Tibial nerve (tissue), 4 donors: ENCODE results near the gene RBL2. TPM values are rescaled to one million over a fixed set of nuclear protein-coding genes. Genes with fewer than 3 reads are reported as not detected.

Experiments
- DNase-seq, 2 donors: peaks; one replicate each; pipeline ENCODE4 v3.0.0-alpha.2; 2019; ENCODE audit warnings: low spot score in 2 of 2
- H3K27ac ChIP-seq, 4 donors: fragments of 200-600 bp; sonication (generic) in 3 of 4; one replicate each; pipeline ENCODE4 v1.5.1; 2017 to 2019; ENCODE audit warnings: mild to moderate bottlenecking in 1 of 4
- H3K27me3 ChIP-seq, 2 donors: fragments of 200-600 bp; sonication (generic) in 1 of 2; one replicate each; pipeline versions ENCODE4 v1.5.1 to v1.6.0; 2017 to 2019
- H3K36me3 ChIP-seq, 3 donors: fragments of 200-600 bp; sonication (generic); one replicate each; pipeline ENCODE4 v1.5.1; 2018 to 2019
- H3K4me1 ChIP-seq, 4 donors: fragments of 200-600 bp; sonication (generic) in 3 of 4; one replicate each; pipeline ENCODE4 v1.5.1; 2017 to 2019
- H3K4me3 ChIP-seq, 4 donors: fragments of 200-600 bp; sonication (generic) in 3 of 4; one replicate each; pipeline ENCODE4 v1.5.1; 2017 to 2019; ENCODE audit warnings: mild to moderate bottlenecking in 1 of 4, moderate library complexity in 1 of 4
- H3K9me3 ChIP-seq, 4 donors: fragments of 200-600 bp; sonication (generic) in 3 of 4; one replicate each; pipeline ENCODE4 v1.5.1; 2017 to 2019
- CTCF ChIP-seq, 5 experiments: fragments of 200-600 bp in 3 of 5; fragments of 450-650 bp in 2 of 5; sonication (generic) in 3 of 5; IDR thresholded peaks; one replicate each; pipeline ENCODE4 v1.5.1; 2016 to 2019; ENCODE audit warnings: antibody characterized with exemption in 5 of 5, mild to moderate bottlenecking in 3 of 5, moderate library complexity in 2 of 5
- EP300 ChIP-seq, 2 donors: sonication (generic); formaldehyde crosslinking; IDR thresholded peaks; one replicate each; pipeline ENCODE4 v1.6.1; 2017; ENCODE audit warnings: antibody characterized with exemption in 2 of 2, mild to moderate bottlenecking in 1 of 2
- POLR2A ChIP-seq, 2 donors: fragments of 450-650 bp; IDR thresholded peaks; one replicate each; pipeline ENCODE4 v1.6.1; 2017; ENCODE audit warnings: antibody characterized with exemption in 2 of 2, mild to moderate bottlenecking in 2 of 2, moderate library complexity in 2 of 2
- WGBS, 2 donors: methylation state at CpG; one replicate each; pipeline ENCODE4 v1.1.5; 2018; 5-methylcytosine and 5-hydroxymethylcytosine counted together
- total RNA-seq, 4 donors: library from RNA; depleted of rRNA; stranded (reverse); fragments of >200 nt; gene quantifications; one replicate each; pipeline ENCODE4 v1.1.0, GENCODE V29; 2016

Gene RBL2
- total RNA-seq, 4 donors from 2014 or later: 98.1 to 139 (median 127) TPM

GRCh38 chr16:53476867-53477266 lies 42.6 kb downstream of the RBL2 start:
- no peak overlapping the region for H3K27ac ChIP-seq
- no peaks in the 10 kb centered on the region for H3K27me3 ChIP-seq
- 86 to 92% methylated on average over 2 of the region's 2 CpGs for WGBS, 2 donors
- H3K4me3 ChIP-seq: no peak overlapping the region
- H3K9me3 ChIP-seq: peaks cover 0 to 5% (median 0%) of the 10 kb centered on the region in 4 donors
- TF ChIP-seq EP300 (IDR thresholded peaks at IDR 0.05) (no peak), CTCF (IDR thresholded peaks at IDR 0.05) (no peak), POLR2A (IDR thresholded peaks at IDR 0.05) (no peak)
- peaks cover 6 to 98% (median 7%) of the 10 kb centered on the region in 3 donors for H3K36me3 ChIP-seq
- no peak for DNase-seq
- H3K4me1 ChIP-seq: no peaks in the 10 kb centered on the region

DNA sequence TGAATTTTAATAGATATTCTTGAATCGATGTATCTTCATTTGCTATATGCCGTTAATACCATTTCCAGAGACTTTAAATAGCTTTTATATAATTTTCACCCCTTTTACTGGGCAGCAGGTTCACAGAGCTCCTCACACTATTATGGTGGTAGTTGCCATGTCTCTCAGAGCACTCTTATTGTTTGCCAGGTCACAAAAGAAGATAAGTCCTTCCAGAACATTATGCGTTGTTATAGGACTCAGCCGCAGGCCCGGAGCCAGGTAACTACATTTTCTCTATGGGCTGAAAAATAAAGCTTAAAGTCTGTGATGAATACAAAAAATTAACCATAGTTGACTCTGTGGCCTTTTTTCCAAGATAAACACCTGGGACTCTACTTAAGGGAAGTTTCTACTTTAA lies 44.7 kb downstream of the RBL2 start:
- Histone ChIP-seq H3K27me3 (no peaks in the 10 kb centered on the region), H3K36me3 (peaks cover 7 to 98% (median 11%) of the 10 kb centered on the region in 3 donors), H3K4me3 (no peak overlapping the region), H3K4me1 (no peaks in the 10 kb centered on the region), H3K9me3 (no peaks in the 10 kb centered on the region), H3K27ac (no peak overlapping the region)
- WGBS, 2 donors: 97 to 100% methylated on average over 5 of the region's 5 CpGs
- DNase-seq: no peak
- TF ChIP-seq EP300 (IDR thresholded peaks at IDR 0.05) (no peak), POLR2A (IDR thresholded peaks at IDR 0.05) (no peak)

DNA sequence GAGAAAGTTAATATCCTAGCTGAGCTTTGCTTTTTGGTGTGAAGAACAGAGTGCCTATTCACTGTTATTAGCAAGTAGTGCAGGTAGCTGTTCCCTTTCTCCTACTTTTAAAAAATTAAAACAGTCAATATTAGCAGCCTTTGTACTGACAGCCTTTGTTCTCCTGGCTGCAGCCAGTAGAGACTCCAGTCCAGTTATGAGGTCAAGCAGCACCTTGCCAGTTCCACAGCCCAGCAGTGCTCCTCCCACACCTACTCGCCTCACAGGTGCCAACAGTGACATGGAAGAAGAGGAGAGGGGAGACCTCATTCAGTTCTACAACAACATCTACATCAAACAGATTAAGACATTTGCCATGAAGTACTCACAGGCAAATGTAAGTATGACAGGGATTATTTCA lies 46.1 kb downstream of the RBL2 start:
- H3K4me1 ChIP-seq: no peaks in the 10 kb centered on the region
- 86 to 93% methylated on average over 1 of the region's 1 CpG for WGBS, 2 donors
- H3K4me3 ChIP-seq: no peak overlapping the region
- no peak for DNase-seq
- TF ChIP-seq EP300 (IDR thresholded peaks at IDR 0.05): no peak
- TF ChIP-seq CTCF (IDR thresholded peaks at IDR 0.05): no peak
- TF ChIP-seq POLR2A (IDR thresholded peaks at IDR 0.05): no peak
- H3K36me3 ChIP-seq: peaks cover 7 to 97% (median 11%) of the 10 kb centered on the region in 3 donors
- H3K27ac ChIP-seq: no peak overlapping the region
- no peaks in the 10 kb centered on the region for H3K27me3 ChIP-seq
- H3K9me3 ChIP-seq: no peaks in the 10 kb centered on the region

DNA sequence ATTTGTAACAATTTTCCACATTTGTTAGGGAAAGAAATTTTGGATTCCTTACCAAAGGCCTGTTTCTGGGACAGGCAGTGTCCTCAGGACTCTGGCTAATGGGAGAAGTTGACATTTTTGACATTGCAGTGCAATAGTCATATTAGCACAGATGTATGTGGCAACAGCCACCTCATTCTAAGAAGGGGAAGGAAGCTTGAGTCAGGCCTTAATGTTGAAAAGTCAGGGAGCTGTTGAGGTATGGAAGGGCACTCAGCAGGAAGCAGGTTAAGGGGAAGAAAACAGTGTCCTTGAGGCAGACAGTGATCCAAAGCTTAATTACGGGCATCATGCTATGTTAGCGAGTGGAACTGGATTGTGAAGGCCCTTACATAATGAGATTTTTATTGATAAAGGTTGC lies 47.9 kb downstream of the RBL2 start:
- no peak for DNase-seq
- no peaks in the 10 kb centered on the region for H3K4me1 ChIP-seq
- no peaks in the 10 kb centered on the region for H3K9me3 ChIP-seq
- no peaks in the 10 kb centered on the region for H3K27me3 ChIP-seq
- 90 to 100% methylated on average over 2 of the region's 2 CpGs for WGBS, 2 donors
- H3K36me3 ChIP-seq: peaks cover 11 to 99% (median 11%) of the 10 kb centered on the region in 3 donors
- H3K4me3 ChIP-seq: no peak overlapping the region
- H3K27ac ChIP-seq: no peak overlapping the region
- TF ChIP-seq EP300 (IDR thresholded peaks at IDR 0.05): no peak
- TF ChIP-seq POLR2A (IDR thresholded peaks at IDR 0.05): no peak
- no peak for TF ChIP-seq CTCF (IDR thresholded peaks at IDR 0.05)

- Histone ChIP-seq H3K27ac (no peak overlapping the region), H3K4me1 (no peaks in the 10 kb centered on the region), H3K4me3 (no peak overlapping the region), H3K36me3 (peaks cover 6 to 97% (median 11%) of the 10 kb centered on the region in 3 donors), H3K27me3 (no peaks in the 10 kb centered on the region), H3K9me3 (no peaks in the 10 kb centered on the region)
- DNase-seq: no peak
- TF ChIP-seq POLR2A (IDR thresholded peaks at IDR 0.05) (no peak), CTCF (IDR thresholded peaks at IDR 0.05) (no peak), EP300 (IDR thresholded peaks at IDR 0.05) (no peak)
- 92 to 96% methylated on average over 2 of the region's 2 CpGs for WGBS, 2 donors
These were observed 50.3 kb downstream of the RBL2 start for GRCh38 chr16:53484542-53484941.

- Histone ChIP-seq H3K4me3 (no peak overlapping the region), H3K4me1 (no peaks in the 10 kb centered on the region), H3K27me3 (no peaks in the 10 kb centered on the region), H3K9me3 (no peaks in the 10 kb centered on the region), H3K27ac (no peak overlapping the region), H3K36me3 (peaks cover 3 to 96% (median 6%) of the 10 kb centered on the region in 3 donors)
- TF ChIP-seq POLR2A (IDR thresholded peaks at IDR 0.05) (no peak), EP300 (IDR thresholded peaks at IDR 0.05) (no peak), CTCF (IDR thresholded peaks at IDR 0.05) (no peak)
- DNase-seq: no peak
These were observed 52.0 kb downstream of the RBL2 start for GRCh38 chr16:53486230-53486629.
